GDM1 (cell line): ENCODE measurements around the gene FAM3C.
"Not testable (repeated sequence)": the region's sequence is repeated elsewhere in the genome, so short reads cannot be mapped to it uniquely, and the experiment has no call there.

Experiments used
- DNase-seq: peaks from one replicate; lab custom pipeline; 2025; lab: John Stamatoyannopoulos, UW

Gene FAM3C, protein sequence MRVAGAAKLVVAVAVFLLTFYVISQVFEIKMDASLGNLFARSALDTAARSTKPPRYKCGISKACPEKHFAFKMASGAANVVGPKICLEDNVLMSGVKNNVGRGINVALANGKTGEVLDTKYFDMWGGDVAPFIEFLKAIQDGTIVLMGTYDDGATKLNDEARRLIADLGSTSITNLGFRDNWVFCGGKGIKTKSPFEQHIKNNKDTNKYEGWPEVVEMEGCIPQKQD

DNA sequence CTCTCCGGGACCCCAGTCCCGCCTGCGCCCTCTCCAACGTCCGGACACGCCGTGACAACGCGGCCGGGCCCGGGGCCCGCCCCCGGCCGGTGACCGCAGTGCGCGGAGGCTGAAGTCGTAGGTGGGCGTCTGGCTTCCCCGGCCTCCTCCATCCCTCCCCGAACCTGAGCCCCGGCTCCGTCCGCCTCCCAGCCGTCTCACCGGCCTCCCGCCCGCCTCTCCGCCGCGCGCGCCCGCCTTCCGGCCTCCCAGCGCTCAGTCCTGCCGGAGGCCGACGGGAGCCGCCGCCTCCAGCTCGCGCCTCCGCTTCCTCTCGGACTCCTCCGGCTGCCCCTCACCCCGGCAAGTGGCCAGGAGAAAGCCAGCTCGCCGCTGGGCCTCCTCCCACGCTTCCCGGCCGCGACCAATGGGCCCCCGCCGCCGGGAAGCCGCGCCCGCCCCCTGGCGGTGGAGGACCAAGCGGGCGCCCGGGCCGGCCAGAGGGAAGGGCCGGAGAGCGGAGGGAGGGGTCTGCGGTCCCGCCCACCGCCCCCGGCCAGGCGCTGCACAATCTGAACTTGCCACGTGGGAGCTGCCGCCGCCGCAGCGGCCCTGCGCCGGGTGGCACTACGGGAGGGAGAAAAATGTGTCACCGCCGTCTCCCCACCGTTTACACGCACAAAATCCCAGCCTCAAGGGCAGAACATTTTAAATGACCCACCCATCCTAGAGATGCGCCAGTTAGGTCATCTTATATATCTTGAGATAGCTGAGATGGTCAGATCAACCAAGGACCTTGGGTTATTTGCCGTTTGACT is at the start of gene FAM3C:
Gene FAM3C, minus strand, starts transcription at position 348 of the 797 bp plus-strand sequence. CDS start 13,339 bp downstream, outside the sequence.
- DNase-seq = peak; percentile 87

DNA sequence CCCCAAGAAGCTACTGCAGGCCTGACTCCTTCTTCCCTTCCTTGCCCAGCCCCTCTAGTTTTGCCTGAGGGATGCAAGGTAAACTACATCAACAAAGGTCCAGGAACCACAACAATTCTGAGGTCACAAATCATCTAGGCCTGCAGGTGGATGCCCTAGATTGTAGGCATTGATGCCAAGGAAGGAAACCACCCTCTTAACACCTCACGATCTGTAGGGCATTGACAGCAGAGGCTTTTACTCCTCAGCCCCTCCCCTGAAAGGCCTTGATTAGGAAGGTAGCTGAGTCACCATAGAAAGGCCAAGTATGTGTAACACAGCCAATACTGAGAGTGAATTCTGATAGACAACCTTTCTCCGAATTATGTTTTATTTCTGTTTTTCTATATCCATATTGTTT is 46.7 kb upstream of the FAM3C start:
- no peak for DNase-seq

DNA sequence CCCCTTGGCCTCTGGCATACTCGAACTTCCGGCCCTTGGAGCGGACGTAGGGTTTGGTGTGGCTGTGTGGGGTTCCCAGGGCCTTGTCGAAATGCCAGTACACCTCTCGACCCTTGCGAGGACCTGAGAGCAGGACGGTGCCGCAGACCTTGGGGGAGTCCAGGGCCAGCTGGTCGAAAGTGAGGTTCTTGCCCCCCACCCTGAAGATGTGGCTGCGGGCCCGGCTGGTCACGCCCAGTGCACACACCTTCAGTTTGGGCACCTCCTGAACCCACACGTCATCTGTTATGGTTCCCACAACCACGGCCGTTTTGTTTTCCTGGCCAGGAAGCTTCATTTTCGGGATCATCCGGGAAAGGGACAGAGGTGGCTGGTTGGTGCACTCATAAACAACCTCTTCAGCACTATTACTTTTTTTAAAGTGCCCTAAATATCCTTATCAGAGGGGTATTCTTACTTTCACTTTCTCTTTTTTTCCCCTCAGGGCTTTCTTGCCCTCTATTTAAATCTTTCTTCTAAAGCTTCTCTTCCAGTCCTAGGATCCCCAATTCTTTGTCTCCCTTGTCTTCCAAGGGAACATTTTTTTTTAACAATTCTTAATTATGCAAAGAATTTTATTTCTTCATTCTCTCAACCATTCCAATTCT is 44.9 kb upstream of the FAM3C start:
- DNase-seq = no peak

DNA sequence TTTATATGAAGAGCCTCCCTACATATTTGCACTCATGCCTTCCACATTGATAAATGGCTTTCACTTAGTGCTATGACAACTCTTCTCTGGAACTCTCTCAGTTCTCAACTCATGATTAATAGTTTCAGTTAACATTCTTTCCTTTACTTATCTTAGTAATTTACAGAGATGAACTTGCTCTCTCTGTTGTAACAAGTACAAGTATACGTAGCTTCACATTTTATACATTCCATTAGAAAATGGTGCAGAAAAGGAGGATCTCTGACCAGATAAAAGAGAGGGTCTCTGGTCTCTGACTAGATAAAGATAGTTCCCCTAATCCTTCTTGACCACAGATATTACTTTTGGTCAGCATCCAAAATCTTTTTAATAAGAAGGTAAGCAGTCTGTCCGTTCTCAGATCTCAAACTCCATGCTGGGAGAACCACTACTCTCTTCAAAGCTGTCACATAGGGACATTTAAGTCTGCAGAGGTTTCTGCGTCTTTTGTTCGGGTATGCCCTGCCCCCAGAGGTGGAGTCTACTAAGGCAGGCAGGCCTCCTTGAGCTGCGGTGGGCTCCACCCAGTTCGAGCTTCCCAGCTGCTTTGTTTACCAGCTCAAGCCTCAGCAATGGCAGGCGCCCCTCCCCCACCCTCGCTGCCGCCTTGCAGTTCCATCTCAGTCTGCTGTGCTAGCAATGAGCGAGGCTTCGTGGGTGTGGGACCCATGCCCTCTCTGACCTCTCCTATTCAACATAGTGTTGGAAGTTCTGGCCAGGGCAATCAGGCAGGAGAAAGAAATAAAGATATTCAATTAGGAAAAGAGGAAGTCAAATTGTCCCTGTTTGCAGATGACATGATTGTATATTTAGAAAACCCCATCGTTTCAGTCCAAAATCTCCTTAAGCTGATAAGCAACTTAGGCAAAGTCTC is 42.2 kb upstream of the FAM3C start:
- DNase-seq = not testable (repeated sequence)

DNA sequence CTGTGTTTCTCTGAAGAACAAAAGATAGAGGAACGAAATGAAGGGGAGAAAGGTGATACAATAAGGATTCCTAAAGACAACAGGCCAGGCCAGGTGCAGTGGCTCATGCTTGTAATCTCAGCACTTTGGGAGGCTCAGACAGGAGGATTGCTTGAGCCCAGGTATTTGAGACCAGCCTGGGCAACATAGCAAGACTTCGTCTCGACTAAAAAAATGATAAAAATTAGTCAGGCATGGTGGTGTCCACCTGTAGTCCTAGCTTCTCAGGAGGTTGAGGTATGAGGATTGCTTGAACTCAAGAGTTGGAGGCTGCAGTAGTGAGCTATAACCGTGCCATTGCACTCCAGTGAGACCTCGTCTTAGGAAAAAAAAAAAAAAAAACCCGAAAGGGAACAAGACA is 41.4 kb upstream of the FAM3C start:
- DNase-seq = no peak

DNA sequence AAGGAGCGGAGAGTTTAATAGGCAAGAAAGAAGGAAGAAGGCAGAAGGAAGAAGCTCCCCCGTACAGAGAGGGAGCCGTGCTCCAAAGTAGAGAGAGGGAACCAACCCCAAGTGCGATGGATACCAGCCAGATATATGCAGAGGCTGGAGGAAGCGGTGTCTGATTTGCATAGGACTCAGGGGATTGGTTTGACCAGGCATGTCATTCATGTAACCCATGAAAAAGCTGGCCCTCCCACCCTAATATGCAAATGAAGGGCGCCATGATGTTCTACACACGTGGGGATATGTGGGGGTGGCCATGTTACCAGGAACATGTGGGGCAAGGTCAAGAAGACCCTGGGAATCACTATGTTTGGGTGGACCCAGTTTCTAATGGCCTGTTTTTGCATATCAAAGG is 40.6 kb upstream of the FAM3C start:
- DNase-seq = no peak

DNA sequence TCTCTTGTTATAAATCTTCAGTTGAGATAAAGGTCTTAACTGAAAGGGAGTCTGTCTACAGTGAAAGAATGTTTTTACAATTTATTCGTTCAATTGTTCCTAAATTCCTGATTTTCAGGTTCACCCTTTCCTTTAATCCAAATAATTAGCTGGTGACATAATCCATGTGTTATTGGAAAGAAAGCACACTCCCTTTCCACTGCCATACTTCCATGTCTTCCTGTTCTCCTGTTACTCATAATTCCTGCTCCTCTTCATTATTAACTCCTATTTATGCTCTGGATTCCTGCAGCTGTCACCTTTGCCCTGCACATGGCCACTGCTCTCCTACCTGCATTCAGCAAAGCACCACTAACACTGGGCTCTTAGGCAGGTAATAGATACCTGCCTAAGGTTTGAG is 40.0 kb upstream of the FAM3C start:
- DNase-seq = no peak

DNA sequence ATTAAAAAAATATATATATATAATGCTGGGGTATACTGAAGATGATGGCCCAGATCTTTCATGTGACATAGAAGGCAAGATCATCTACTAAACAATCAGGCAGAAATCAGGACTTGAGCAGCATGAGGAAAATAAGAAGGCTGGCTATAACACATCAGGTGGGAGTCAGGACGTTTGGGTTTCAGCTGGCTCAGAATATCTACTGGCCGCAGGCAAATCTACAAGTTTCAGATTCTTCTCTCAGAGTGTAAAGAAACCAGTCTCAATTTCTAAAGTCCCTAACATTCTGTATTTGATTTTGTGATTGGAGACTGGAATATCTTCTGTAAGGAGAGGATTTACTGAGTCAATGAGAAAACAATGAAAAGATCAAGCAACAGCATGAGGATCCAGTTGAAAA is 37.7 kb upstream of the FAM3C start:
- DNase-seq = no peak

DNA sequence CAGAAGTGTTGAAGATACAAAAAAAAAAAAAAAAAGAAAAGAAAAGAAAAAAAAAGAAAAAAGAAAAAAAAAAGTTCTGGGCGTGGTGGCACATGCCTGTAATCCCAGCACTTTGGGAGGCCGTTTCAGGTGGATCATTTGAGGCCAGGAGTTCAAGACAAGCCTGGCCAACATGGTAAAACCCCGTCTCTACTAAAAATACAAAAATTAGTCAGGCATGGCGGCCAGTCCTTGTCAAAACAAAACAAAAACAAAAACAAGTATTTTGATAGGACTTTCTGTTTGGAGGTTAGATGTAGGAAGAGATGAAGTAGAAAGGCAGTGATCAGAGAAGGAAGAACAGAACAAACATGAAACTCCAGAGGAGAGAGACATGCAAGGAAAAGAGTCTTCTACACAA is 36.4 kb upstream of the FAM3C start:
- DNase-seq = not testable (repeated sequence)

DNA sequence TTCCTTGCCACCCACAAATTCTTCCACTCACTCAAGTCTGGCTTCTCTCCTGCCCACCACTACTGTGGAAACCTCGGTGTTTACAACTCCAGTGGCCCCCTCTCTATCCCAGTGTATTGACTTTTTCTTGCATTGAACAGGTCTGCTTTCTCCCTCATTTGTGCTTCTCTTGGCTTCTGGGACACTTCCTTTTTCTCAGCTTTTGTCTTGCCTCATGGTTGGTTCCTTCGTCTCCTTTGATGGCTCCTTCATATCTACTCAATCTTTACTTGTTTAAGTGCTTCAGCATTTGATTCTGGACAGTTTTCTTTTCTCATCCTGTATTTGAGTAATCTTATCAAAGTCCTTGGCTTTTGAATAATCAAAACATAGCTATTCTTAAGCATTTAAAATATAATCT is 35.9 kb upstream of the FAM3C start:
- no peak for DNase-seq

DNA sequence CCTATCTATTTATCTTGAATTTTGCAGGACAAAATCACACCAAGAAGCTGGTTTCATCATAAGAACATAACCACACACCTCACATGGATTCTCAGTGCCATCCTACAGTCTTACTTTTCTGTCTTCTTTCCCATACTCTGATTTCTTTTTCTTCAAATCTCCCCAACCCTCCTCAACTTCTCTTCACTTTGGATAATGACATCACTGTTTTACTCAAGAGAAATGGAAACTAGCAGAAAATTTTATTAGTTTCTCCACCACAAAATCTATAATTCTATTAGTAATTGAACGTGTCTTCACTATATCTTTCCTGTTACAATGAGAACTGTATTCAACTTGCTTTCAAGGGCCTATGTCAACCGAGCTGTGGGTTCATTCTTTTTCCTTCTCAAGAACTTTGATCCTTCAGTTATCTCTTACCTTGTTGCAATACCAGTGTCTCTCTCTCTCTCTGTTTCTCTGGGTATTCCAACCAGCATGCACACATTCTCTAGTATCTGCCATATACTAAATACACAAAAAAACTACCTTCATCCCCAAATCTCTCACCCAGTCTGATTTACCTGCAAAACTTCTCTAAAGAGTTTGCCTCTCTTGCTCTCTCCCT is 35.4 kb upstream of the FAM3C start:
- DNase-seq = no peak

DNA sequence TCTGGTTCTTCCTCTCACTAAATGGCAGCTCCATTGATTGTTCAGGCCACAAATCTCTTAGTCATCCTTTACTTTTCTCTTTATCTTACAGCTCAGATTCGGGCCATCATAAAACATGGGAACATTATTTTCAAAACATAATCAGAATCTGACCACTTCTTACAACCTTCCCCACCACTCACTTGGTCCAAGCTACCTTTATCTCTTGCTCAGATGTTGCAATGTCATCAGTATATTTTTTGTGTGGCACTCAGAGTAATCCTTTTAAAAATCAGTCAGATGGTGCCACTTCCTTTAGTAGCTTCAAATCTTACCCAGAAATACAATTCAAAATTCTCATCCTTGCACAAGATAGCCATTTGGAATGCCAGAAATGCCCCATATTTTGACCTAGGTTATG is 34.5 kb upstream of the FAM3C start:
- DNase-seq = no peak

DNA sequence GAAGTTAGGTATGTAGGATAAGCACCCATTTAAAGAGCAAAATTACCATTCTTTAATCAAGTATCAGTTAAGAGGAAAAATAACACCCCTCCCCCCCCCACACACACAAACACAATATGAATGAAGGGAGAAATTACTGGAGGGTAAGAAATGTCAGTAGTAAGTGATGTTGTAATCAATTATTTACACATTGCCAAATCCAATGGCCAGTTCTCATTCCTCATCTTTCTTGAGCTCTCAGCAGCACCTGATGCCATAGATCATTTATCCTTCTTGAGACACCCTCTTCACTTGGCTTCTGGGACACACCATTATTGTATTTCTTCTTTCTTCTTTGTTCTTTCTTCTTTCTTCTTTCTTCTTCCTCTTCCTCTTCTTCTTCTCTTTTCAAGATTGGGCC is 33.7 kb upstream of the FAM3C start:
- no peak for DNase-seq

DNA sequence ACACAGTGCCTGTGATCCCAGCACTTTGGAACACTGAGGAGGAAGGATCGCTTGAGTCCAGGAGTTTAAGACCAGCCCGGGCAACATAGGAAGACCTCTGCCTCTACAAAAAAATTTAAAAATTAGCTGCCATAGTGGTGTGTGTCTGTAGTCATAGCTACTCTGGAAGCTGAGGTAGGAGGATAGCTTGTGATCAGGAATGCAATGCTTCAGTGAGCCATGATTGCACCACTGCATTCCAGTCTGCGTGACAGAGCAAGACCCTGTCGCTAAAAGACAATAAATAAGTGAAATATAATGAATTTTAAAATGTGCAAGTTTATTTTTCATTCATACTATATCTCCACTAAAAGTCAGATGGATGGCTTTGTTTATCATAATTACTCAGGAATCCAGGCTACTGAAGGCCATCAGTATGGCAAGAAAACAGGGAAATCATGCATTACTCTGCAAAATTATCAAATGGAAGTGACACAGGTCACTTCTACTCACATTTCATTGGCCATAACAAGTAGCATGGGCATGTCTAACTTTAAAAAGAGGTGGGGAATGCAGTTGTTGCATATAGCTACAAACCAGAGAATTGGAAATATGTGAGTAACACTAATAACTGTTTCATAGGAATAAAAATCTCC is 32.9 kb upstream of the FAM3C start:
- DNase-seq = no peak

DNA sequence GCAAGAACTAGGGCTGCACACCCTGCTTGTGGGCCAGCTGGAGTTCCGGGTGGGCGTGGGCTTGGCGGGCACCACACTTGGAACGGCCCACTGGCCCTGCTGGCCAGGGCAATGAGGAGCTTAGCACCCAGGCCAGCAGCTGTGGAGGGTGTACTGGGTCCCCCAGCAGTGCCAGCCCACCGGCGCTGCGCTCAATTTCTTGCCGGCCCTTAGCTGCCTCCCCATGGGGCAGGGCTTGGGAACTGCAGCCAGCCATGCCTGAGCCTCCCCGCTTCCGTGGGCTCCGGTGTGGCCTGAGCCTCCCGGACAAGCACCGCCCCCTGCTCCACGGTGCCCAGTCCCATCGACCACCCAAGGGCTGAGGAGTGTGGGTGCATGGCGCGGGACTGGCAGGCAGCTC is 25.6 kb upstream of the FAM3C start:
- not testable (repeated sequence) for DNase-seq

DNA sequence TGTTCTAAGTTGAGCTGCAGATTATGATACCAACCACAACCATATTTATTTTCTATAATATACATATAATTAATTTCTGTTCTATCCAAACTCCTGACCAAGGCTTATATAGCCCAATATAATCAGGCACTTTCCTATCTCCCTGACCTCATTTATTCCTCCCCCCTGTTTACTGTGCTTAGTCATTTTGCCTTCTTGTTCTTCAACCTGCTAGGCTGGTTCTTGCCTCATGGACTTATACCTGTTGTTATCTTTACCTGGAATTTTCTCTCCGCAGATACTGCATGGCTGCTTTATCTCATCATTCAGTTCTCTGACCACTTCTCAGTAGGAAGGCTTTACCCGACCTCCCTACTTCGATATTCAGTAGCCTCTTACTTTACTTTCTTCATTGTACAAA is 24.9 kb upstream of the FAM3C start:
- no peak for DNase-seq

DNA sequence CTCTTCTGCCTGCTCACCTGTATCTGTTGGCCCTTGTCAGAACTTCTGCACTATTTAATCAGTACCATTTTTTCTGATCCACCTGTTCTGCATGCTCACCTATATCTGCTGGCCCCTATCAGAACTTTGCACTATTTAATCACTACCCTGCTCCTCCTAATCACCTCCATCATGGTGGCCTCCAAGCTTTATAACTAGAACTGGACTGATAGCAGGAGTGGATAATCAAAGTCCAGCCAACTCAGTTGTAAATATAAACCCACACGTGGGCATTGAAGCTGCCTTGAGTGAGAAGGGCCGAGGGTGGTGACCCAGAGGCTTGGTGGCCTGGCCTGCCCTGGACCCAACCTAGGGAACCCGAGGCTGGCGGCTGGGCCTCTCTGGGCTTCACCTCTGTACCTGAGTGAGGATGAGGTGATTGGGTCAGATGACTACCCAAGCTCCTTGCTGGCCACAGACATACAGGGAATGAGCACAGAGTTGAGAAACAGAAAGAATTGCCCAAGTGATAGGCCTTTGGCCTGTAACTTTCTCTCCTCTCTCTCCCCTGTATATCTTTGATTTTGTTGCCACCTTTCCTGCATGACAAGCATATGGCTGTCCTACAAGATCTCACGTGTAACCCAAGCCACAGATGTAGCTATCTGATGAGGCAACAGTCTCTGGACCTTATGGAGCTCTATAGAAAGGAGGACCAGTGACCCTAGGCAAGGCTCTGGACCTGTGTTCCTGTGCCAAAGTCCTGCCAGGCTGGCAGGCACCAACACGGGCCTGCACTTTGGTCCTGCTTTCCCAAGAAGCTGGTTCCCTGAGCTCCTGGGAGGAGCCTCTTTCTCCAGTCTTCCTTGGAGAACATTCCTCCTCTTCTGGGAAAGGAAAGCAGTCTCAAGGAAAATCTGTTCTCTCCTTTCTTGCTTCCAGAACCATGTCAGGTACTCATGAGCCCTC is 23.4 kb upstream of the FAM3C start:
- no peak for DNase-seq

DNA sequence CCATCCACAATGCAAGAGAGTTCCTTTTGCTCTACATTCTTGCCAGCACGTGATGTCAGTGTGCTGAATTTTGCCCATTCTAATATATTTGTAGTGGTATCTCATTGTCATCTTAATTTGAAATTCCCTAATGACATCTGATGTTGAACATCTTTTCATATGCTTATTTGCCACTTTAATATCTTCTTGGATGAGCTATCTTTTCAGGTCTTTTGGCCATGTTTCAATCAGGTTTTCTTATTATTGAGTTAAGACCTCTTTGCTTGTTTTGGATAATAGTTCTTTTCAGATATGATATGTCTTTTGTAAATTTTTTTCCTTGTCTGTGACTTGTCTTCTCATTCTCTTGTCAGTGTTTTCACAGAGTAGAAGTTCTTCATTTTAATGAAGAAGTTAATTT is 20.4 kb upstream of the FAM3C start:
- DNase-seq = no peak

DNA sequence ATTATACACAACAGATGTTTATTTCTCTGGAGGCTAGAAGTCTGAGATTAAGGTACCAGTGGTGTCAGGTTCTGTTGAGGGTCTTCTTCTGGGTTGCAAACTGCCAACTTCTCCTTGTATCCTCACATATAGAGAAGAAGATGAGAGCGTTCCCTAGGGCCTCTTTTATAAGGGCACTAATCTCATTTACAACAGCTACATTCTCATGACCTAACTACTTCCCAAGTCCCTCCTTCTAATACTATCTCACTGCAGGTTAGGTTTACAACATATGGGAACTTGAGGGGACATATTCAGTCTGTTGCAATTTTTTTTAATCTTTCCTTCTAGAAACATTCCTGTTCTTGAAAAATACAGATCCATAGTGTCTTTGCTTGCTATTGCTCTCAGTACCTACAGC is 18.3 kb upstream of the FAM3C start:
- DNase-seq = no peak

DNA sequence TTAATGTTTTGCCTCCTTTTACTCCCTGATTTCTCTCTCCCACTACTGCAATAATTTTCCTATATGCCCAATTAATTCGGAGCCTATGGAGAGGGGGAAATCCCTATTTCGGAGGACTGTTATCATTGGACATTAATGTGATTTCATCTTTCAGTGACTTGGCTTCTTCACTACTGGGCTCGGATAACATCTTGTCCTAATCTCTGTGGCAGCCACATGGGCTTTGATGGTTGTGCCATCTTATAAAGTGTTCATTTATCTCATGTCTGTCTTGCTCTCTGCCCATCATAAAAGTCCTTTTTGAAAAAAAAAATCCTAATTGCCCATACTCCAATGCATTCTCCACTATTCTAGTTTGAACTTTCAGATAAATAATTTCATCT is 15.5 kb upstream of the FAM3C start:
- no peak for DNase-seq
